Colonic mucosa (tissue), 4 donors: Measurements from ENCODE around the gene CADM2. TPM values are rescaled to one million over a fixed set of nuclear protein-coding genes. Genes with fewer than 3 reads are reported as not detected.

Source experiments
- DNase-seq: peaks from one replicate; pipeline ENCODE4 v3.0.0-alpha.2; 2020
- H3K27ac ChIP-seq: fragments of 200-600 bp; one replicate; pipeline ENCODE4 v1.8.0; 2021
- H3K27me3 ChIP-seq: fragments of 200-600 bp; one replicate; pipeline ENCODE4 v1.8.0; 2021
- H3K36me3 ChIP-seq: fragments of 200-600 bp; one replicate; pipeline ENCODE4 v1.8.0; 2021
- H3K4me1 ChIP-seq: fragments of 200-600 bp; one replicate; pipeline ENCODE4 v1.8.0; 2021; ENCODE audit warnings: mild to moderate bottlenecking
- H3K4me3 ChIP-seq: fragments of 200-600 bp; one replicate; pipeline ENCODE4 v1.8.0; 2021
- H3K9ac ChIP-seq, 2 donors: one replicate each; pipeline ENCODE4 v1.7.0; 2013; ENCODE audit warnings: control low read depth in 2 of 2, low read depth in 2 of 2, low read length in 2 of 2
- H3K9me3 ChIP-seq: fragments of 200-600 bp; one replicate; pipeline ENCODE4 v1.8.0; 2021
- intact Hi-C: fragments of 100-400 bp; cut with DNase I; formaldehyde crosslinking; loops from one replicate; pipeline ENCODE4 v1.14.1; 2022
- total RNA-seq, 2 donors: library from RNA; stranded (reverse); fragmentation: NEBNext Ultra II Directional in 1 of 2; extraction: Animal tissue kit (Norgen Biotek cat#: 25700) in 1 of 2; gene quantifications; one replicate each; pipeline ENCODE4 v1.2.1, GENCODE V29; 2021
- TF ChIP-seq, protein P1 (sequence below): fragments of 200-600 bp; IDR thresholded peaks from one replicate; pipeline ENCODE4 v1.8.0; 2022; ENCODE audit warnings: antibody characterized with exemption, mild to moderate bottlenecking
- donor health status: healthy.
- donor health status: DM: no; HTN: no; CAD: no.
- donor health status: DM: no; HTN: no; CAD: no.

CADM2 gene
- total RNA-seq, 2 donors from 2014 or later, result 1.2 to 2.8 TPM

DNA sequence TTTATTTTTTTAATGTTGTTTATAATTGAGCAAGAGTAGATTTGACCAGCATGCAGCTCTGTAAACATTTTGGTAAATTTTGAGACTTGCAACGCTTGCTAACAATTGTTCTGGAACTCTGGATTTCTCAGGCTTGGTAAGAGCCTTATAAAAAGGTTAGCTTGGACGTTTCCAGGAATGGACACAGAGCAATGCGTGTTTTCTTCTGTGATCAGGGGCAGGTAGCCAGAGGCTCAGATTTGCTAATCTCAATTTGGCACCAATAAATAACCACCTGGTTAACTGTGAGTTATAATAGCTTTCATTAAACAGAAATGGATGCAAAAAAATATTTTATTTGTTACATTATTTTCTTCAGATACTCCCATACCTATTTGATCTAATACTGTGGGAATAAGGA, 39.8 kb downstream of the CADM2 start:
- Histone ChIP-seq H3K27me3 (no peaks in the 10 kb centered on the region), H3K4me1 (no peaks in the 10 kb centered on the region), H3K9ac (no peak overlapping the region), H3K27ac (no peak overlapping the region), H3K4me3 (no peak overlapping the region), H3K36me3 (no peaks in the 10 kb centered on the region), H3K9me3 (no peaks in the 10 kb centered on the region)
- TF ChIP-seq, protein P1, sequence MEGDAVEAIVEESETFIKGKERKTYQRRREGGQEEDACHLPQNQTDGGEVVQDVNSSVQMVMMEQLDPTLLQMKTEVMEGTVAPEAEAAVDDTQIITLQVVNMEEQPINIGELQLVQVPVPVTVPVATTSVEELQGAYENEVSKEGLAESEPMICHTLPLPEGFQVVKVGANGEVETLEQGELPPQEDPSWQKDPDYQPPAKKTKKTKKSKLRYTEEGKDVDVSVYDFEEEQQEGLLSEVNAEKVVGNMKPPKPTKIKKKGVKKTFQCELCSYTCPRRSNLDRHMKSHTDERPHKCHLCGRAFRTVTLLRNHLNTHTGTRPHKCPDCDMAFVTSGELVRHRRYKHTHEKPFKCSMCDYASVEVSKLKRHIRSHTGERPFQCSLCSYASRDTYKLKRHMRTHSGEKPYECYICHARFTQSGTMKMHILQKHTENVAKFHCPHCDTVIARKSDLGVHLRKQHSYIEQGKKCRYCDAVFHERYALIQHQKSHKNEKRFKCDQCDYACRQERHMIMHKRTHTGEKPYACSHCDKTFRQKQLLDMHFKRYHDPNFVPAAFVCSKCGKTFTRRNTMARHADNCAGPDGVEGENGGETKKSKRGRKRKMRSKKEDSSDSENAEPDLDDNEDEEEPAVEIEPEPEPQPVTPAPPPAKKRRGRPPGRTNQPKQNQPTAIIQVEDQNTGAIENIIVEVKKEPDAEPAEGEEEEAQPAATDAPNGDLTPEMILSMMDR, result no peak
- DNase-seq, result no peak
- intact Hi-C loops, result no loop called here

DNA sequence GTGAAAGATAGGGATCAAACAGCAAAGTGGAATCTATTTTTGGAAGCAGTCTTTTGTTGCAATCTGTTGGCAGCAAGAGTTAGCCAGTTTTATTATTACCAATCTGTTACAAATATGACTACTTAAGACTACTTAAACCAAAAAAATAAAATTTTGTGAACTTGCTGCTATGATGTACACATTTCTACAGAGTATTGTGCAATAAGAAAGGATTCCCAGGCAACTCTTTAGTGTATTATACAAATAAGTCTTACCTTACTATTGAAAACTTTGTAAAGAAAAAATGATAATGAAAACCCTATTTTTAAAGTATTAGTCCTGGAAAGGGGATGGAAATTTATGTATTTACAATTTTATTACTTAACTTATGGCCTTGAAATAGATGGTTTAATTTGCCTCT, 44.7 kb downstream of the CADM2 start:
- no peaks in the 10 kb centered on the region for H3K4me1 ChIP-seq
- no peaks in the 10 kb centered on the region for H3K27me3 ChIP-seq
- no peaks in the 10 kb centered on the region for H3K9me3 ChIP-seq
- no peak overlapping the region for H3K9ac ChIP-seq
- no peak overlapping the region for H3K27ac ChIP-seq
- intact Hi-C loops, result no loop called here
- no peaks in the 10 kb centered on the region for H3K36me3 ChIP-seq
- TF ChIP-seq, protein P1, result no peak
- H3K4me3 ChIP-seq, result no peak overlapping the region
- no peak for DNase-seq

DNA sequence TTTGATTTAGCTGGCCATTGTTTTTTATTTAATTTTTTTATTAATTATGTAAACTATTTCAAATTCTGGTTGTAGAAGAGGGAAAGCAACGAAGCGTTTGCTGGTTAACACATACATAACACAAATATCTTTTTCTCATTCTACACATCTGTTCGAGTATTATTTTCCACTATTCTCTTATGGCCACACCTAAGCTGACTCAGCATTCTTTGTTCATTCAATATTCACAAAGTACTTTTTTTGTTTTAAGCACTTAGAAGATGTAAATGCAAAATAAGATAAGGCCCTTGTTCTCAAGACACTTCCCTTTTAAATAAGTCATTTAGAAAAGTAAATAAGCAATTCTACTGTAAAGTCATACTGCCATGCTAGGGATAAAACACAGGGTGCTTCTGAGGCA, 45.4 kb downstream of the CADM2 start:
- Histone ChIP-seq H3K9me3 (no peaks in the 10 kb centered on the region), H3K27ac (no peak overlapping the region), H3K36me3 (no peaks in the 10 kb centered on the region), H3K4me3 (no peak overlapping the region), H3K27me3 (no peaks in the 10 kb centered on the region), H3K9ac (no peak overlapping the region), H3K4me1 (no peaks in the 10 kb centered on the region)
- DNase-seq, result no peak
- intact Hi-C loops, result no loop called here
- TF ChIP-seq, protein P1, result no peak

DNA sequence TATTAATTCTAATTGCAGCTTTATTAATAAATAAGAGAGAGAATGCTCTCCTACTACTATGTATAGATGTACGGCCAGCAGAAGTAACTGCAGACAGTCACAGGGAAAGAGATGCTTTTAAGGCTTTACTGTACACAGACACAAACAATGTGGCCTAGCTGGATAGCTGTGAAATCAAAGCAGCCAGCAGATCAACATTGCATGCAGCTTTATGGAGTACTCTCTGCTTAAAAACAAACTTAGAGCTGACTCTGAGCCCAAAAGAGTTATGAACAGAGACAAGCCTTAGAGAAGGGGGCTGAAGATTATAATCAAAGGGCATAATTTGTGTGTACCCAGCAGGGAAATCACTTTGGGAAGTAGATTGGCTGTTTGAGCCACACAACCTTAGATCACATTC, 47.2 kb downstream of the CADM2 start:
- Histone ChIP-seq H3K27ac (no peak overlapping the region), H3K27me3 (no peaks in the 10 kb centered on the region), H3K4me3 (no peak overlapping the region), H3K9me3 (no peaks in the 10 kb centered on the region), H3K4me1 (no peaks in the 10 kb centered on the region), H3K36me3 (no peaks in the 10 kb centered on the region), H3K9ac (no peak overlapping the region)
- TF ChIP-seq, protein P1, result no peak
- intact Hi-C loops, result no loop called here
- DNase-seq, result no peak

DNA sequence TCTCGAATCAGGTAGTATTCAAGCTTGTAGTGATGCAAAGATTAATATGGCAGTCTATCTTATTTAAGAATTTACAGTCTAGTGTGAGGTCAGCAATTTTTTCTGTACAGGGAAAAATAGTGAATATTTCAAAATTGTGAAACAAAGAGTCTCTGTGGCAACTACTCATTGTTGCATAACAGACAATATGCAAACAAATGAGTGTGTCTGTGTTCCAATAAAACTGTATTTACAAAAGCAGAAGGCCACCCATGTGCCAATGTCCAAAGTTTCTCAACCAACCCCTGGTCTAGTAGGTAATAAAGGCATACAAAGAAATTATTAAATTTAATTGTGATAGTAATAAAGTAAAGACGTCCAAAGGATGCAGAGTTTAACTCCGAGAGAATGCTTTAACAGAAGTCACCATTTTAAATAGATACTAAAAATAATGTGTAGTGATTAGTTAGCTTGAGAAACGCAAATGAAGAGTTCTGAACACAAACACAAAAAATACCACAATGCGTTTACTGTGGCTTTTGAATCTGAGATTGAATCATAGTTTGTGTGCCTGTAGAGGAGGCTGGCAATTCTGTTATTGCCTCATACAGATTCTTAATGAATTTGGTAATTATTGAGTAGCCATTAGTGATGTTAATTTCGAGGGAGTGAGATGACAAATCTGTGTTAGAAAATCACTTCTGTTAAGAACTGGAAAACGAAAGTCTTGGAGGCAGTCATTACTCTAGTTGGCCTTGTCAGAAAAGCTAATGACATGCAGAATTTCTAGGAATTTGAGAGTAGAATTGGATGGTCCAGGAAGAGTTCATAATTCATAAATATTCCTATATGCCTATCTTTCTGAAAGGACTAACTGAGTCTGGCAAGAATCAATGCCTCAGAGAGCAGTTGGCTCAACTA, 48.7 kb downstream of the CADM2 start:
- TF ChIP-seq, protein P1, result no peak
- no peak overlapping the region for H3K27ac ChIP-seq
- H3K27me3 ChIP-seq, result no peaks in the 10 kb centered on the region
- intact Hi-C loops, result no loop called here
- H3K4me3 ChIP-seq, result no peak overlapping the region
- no peaks in the 10 kb centered on the region for H3K36me3 ChIP-seq
- H3K9ac ChIP-seq, result no peak overlapping the region
- H3K9me3 ChIP-seq, result no peaks in the 10 kb centered on the region
- H3K4me1 ChIP-seq, result no peaks in the 10 kb centered on the region
- no peak for DNase-seq
